ENCODE data around the gene RAD51B.

RAD51B gene

DNA sequence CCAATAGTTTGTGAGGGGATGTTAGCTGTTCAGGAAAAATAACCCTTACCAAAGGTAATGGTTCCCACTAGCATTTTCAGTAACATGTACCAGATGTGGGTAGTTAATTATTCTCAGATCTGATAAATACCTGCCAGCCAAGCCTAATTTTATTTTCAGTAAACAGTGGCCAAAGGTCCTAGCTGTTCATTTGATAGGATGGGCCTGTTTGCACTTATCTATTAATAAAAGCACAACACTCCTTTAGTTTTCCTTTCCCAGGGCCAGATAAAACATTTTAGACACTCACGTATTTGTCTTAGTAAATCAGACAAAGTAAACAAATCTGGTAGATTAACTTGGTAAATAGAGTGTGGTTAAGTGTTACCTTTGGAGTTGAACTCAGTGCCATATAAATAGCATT, 345.1 kb downstream of the RAD51B start:
- Histone ChIP-seq H3K4me1 (ENCODE audit: low read length) (no peaks in the 10 kb centered on the region), H3K4me3 (ENCODE audit: low read length) (no peak overlapping the region), H3K27ac (ENCODE audit: low read length) (no peak overlapping the region), H4K20me1 (ENCODE audit: insufficient read depth, low read length) (no peaks in the 10 kb centered on the region), H2AFZ (ENCODE audit: low read length) (no peak overlapping the region), H3K9ac (ENCODE audit: low read length) (no peak overlapping the region), H3K27me3 (replicated peaks; ENCODE audit: insufficient read depth, low read length) (no peaks in the 10 kb centered on the region), H3K9me3 (replicated peaks; ENCODE audit: insufficient read depth, low read length) (no peaks in the 10 kb centered on the region), H3K9me2 (replicated peaks; ENCODE audit: insufficient read depth, low read length) (no peaks in the 10 kb centered on the region), H3K36me3 (replicated peaks; ENCODE audit: insufficient read depth, low read length) (no peaks in the 10 kb centered on the region), H3K79me2 (ENCODE audit: low read length) (no peaks in the 10 kb centered on the region), H3F3A (ENCODE audit: insufficient read depth, low read length) (no peaks in the 10 kb centered on the region), H3K4me2 (ENCODE audit: low read depth, low read length) (no peak overlapping the region)
- TF ChIP-seq CTCF (IDR thresholded peaks at IDR 0.05; ENCODE audit: low read length), result no peak
- no peak for TF ChIP-seq EZH2 (optimal IDR thresholded peaks at IDR 0.05; ENCODE audit: low read depth, low read length)
- no peak for TF ChIP-seq EZH2phosphoT487 (IDR thresholded peaks at IDR 0.05; ENCODE audit: low read length)
- DNase-seq, result no peak

- Histone ChIP-seq H3K79me2 (ENCODE audit: low read length) (no peaks in the 10 kb centered on the region), H3K9me2 (replicated peaks; ENCODE audit: insufficient read depth, low read length) (no peaks in the 10 kb centered on the region), H3K9ac (ENCODE audit: low read length) (no peak overlapping the region), H3K4me1 (ENCODE audit: low read length) (no peaks in the 10 kb centered on the region), H3K27me3 (replicated peaks; ENCODE audit: insufficient read depth, low read length) (no peaks in the 10 kb centered on the region), H3K9me3 (replicated peaks; ENCODE audit: insufficient read depth, low read length) (no peaks in the 10 kb centered on the region), H4K20me1 (ENCODE audit: insufficient read depth, low read length) (no peaks in the 10 kb centered on the region), H3K36me3 (replicated peaks; ENCODE audit: insufficient read depth, low read length) (no peaks in the 10 kb centered on the region), H3K4me3 (ENCODE audit: low read length) (no peak overlapping the region), H3K27ac (ENCODE audit: low read length) (no peak overlapping the region), H3F3A (ENCODE audit: insufficient read depth, low read length) (no peaks in the 10 kb centered on the region), H3K4me2 (ENCODE audit: low read depth, low read length) (no peak overlapping the region), H2AFZ (ENCODE audit: low read length) (no peak overlapping the region)
- no peak for DNase-seq
- no peak for TF ChIP-seq EZH2phosphoT487 (IDR thresholded peaks at IDR 0.05; ENCODE audit: low read length)
- TF ChIP-seq EZH2 (optimal IDR thresholded peaks at IDR 0.05; ENCODE audit: low read depth, low read length), result no peak
- TF ChIP-seq CTCF (IDR thresholded peaks at IDR 0.05; ENCODE audit: low read length), result no peak
These were observed 345.8 kb downstream of the RAD51B start for GRCh38 chr14:68165274-68165843.

DNA sequence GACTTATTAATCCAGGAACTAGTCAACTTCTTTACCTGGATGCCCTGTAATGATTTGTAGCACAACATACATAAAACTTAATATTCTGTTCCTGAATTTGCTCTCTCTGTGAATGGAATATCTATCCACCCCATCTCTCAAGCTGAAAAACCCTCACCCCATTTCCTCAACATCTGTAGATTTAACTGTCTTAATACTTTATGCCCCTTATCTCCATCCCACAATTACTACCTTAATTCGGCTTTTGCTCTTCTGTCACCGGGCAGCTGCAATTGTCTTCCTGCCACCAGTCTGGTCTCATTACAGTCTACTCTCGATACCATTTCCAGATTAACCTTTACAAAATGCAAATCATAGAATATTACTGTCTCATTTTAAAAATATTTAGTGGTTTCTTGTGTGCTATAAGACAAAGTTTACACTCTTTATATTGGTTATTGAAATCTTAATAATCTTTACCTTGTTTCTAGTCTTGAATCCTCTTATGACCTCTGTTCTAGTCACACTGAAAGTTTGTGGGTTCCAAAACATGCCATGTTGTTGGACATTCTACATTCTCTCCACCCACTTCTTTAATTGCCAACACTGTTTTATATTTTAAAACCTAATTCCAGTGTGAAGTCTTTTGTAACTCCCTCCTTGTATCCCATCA, 347.3 kb downstream of the RAD51B start:
- H3K9me3 ChIP-seq (replicated peaks; ENCODE audit: insufficient read depth, low read length), result no peaks in the 10 kb centered on the region
- TF ChIP-seq EZH2phosphoT487 (IDR thresholded peaks at IDR 0.05; ENCODE audit: low read length), result no peak
- TF ChIP-seq EZH2 (optimal IDR thresholded peaks at IDR 0.05; ENCODE audit: low read depth, low read length), result no peak
- TF ChIP-seq CTCF (IDR thresholded peaks at IDR 0.05; ENCODE audit: low read length), result no peak
- no peak overlapping the region for H3K4me3 ChIP-seq (ENCODE audit: low read length)
- H3K4me2 ChIP-seq (ENCODE audit: low read depth, low read length), result no peak overlapping the region
- no peaks in the 10 kb centered on the region for H3K27me3 ChIP-seq (replicated peaks; ENCODE audit: insufficient read depth, low read length)
- no peaks in the 10 kb centered on the region for H3K79me2 ChIP-seq (ENCODE audit: low read length)
- DNase-seq, result no peak
- H3F3A ChIP-seq (ENCODE audit: insufficient read depth, low read length), result no peaks in the 10 kb centered on the region
- no peak overlapping the region for H3K9ac ChIP-seq (ENCODE audit: low read length)
- H3K36me3 ChIP-seq (replicated peaks; ENCODE audit: insufficient read depth, low read length), result no peaks in the 10 kb centered on the region
- H2AFZ ChIP-seq (ENCODE audit: low read length), result no peak overlapping the region
- H3K9me2 ChIP-seq (replicated peaks; ENCODE audit: insufficient read depth, low read length), result no peaks in the 10 kb centered on the region
- H3K27ac ChIP-seq (ENCODE audit: low read length), result no peak overlapping the region
- H3K4me1 ChIP-seq (ENCODE audit: low read length), result no peaks in the 10 kb centered on the region
- H4K20me1 ChIP-seq (ENCODE audit: insufficient read depth, low read length), result no peaks in the 10 kb centered on the region
